ENCODE measurements around the gene GCGR.
A peak's percentile ranks its signal among the peaks of the same experiment; 100 is the strongest.

GRCh38 chr17:81832608-81833159 lies 28.7 kb downstream of the GCGR start:
- TF ChIP-seq CTCF (conservative IDR thresholded peaks at IDR 0.05) (no peak), ZFX (IDR thresholded peaks at IDR 0.05) (peak; percentile 38; the same call in 1 of the 2 replicates)

All from C4-2B (cell line).